Activated CD8-positive, alpha-beta memory T cell treated with anti-CD3 and anti-CD28 coated beads for 4 hours (primary cell): ENCODE results near the gene TSC22D1.
"Not testable (repeated sequence)": the region's sequence is repeated elsewhere in the genome, so short reads cannot be mapped to it uniquely, and the experiment has no call there.

Experiments used
- DNase-seq, 2 donors: peaks; one replicate each; pipeline ENCODE4 v3.0.0-alpha.2; 2020; ENCODE audit warnings: low read depth in 2 of 2

Gene TSC22D1

GRCh38 chr13:44506251-44506650 is 69.9 kb downstream of the TSC22D1 start:
- DNase-seq: no peak

- DNase-seq: no peak
Observed at GRCh38 chr13:44504116-44504515, 72.0 kb downstream of the TSC22D1 start.

GRCh38 chr13:44498969-44499368 is 77.2 kb downstream of the TSC22D1 start:
- DNase-seq: no peak

GRCh38 chr13:44498502-44498901 is 77.6 kb downstream of the TSC22D1 start:
- no peak for DNase-seq

- DNase-seq: no peak
Observed at GRCh38 chr13:44497801-44498200, 78.3 kb downstream of the TSC22D1 start.

GRCh38 chr13:44493213-44493812 is 82.8 kb downstream of the TSC22D1 start:
- no peak for DNase-seq

GRCh38 chr13:44489751-44490150 is 86.4 kb downstream of the TSC22D1 start:
- DNase-seq: no peak

GRCh38 chr13:44487989-44488388 is 88.1 kb downstream of the TSC22D1 start:
- no peak for DNase-seq

GRCh38 chr13:44484562-44485138 is 91.5 kb downstream of the TSC22D1 start:
- no peak for DNase-seq

- DNase-seq: no peak
Observed at GRCh38 chr13:44474122-44474910, 101.8 kb downstream of the TSC22D1 start.

- DNase-seq: no peak
Observed at GRCh38 chr13:44471686-44472085, 104.4 kb downstream of the TSC22D1 start.

GRCh38 chr13:44470638-44471562 is 105.2 kb downstream of the TSC22D1 start:
- DNase-seq: no peak

GRCh38 chr13:44468874-44469273 is 107.3 kb downstream of the TSC22D1 start:
- DNase-seq: no peak

GRCh38 chr13:44465318-44465717 is 110.8 kb downstream of the TSC22D1 start:
- DNase-seq: no peak

- DNase-seq: no peak
Observed at GRCh38 chr13:44464471-44464870, 111.7 kb downstream of the TSC22D1 start.

GRCh38 chr13:44463759-44464158 is 112.4 kb downstream of the TSC22D1 start:
- DNase-seq: no peak

- no peak for DNase-seq
Observed at GRCh38 chr13:44459674-44460073, 116.5 kb downstream of the TSC22D1 start.

GRCh38 chr13:44458313-44458975 is 117.7 kb downstream of the TSC22D1 start:
- no peak for DNase-seq

GRCh38 chr13:44456212-44456611 is 119.9 kb downstream of the TSC22D1 start:
- DNase-seq: not testable (repeated sequence)

GRCh38 chr13:44455769-44456168 is 120.4 kb downstream of the TSC22D1 start:
- no peak for DNase-seq

- no peak for DNase-seq
Observed at GRCh38 chr13:44453881-44454280, 122.2 kb downstream of the TSC22D1 start.
